AG08395 (cell line): ENCODE data around the gene SORCS2.

Experiments used
- DNase-seq: peaks from one replicate; pipeline ENCODE4 v3.0.0; 2012; ENCODE audit warnings: mixed read lengths, low spot score

The SORCS2 gene

DNA sequence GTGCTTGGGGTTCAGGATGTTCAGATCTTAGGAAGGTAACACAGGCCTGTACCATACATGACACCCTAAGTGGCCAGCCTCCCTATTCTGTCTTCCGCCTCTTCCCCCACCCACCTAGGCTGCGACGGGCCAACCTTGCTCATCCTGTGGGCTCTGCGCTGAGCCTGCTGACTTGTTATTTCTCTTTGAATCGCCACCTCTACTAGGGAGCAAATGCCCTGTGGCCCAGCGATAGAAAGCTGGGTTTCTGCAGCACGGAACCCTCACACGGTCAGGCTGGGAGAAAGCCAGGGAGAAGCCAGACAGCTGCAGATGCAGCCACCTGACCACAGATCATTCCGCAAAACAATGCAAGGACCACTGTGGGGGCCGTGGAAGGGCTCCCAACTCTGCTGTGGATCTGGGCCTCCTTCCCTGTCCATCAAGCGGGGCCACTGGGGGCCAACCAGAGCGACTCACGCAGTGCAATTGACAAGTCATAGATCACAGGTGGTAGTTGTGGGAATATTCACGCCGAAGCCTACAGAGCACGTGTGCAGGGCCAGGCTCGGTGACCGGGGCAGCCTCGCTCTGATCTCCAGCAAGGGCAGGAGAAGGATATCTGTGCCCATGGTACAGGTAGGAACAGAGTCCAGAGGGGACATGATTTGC, 519.8 kb downstream of the SORCS2 start:
- no peak for DNase-seq

DNA sequence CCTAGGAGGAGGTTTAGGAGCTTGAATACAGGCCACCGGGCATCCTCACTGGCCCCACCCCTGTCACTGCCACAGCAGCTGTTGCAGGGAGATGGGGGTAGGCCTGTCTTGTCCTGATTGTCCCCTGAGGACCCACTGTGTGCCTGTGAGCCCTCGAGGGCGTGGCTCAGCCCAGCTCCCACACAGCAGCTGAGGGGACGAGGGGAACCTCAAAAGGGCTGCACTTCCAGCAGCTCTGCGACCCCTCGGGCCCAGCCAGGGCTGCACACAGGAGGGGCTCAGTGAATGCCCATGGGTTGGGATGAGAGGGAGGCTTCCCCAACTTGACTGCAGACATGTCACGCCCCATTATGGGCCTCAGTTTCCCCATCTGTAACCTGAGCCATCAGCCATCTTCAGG, 521.4 kb downstream of the SORCS2 start:
- no peak for DNase-seq

DNA sequence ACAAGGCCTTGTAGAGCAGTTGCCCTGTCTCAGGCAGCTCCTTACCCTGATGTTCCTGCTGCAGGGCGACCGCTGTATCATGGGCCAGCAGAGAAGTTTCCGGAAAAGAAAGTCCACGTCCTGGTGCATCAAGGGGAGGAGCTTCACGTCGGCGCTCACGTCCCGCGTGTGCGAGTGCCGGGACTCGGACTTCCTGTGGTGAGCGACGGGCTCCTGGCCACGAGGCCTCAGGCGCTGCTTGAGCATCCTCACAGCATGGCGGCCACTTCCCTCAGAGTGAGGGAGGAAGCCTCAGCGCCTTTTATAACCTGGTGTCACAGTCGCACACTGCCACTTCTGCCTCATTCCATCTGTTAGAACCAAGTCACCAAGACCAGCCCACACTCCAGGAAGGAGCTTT, 521.8 kb downstream of the SORCS2 start:
- DNase-seq: no peak

DNA sequence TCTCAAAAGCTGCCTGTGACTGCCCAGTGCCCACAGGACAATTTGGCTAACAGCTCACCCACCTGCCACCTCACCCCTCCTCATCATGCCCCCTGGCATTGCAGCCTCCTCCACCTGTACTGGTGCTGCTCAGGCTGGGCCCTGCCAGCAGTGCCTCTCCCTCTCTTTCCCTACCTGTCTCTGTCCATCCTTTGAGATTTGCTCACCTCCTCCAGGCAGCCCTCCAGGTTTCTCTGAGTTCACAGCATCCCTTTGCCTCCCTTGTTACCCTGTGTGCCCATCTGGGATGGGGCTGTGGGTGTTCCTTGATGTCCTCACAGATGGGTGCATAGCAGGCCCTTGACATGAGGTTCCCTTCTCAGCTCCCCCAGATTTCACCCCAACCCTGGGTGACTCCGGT, 522.4 kb downstream of the SORCS2 start:
- no peak for DNase-seq

DNA sequence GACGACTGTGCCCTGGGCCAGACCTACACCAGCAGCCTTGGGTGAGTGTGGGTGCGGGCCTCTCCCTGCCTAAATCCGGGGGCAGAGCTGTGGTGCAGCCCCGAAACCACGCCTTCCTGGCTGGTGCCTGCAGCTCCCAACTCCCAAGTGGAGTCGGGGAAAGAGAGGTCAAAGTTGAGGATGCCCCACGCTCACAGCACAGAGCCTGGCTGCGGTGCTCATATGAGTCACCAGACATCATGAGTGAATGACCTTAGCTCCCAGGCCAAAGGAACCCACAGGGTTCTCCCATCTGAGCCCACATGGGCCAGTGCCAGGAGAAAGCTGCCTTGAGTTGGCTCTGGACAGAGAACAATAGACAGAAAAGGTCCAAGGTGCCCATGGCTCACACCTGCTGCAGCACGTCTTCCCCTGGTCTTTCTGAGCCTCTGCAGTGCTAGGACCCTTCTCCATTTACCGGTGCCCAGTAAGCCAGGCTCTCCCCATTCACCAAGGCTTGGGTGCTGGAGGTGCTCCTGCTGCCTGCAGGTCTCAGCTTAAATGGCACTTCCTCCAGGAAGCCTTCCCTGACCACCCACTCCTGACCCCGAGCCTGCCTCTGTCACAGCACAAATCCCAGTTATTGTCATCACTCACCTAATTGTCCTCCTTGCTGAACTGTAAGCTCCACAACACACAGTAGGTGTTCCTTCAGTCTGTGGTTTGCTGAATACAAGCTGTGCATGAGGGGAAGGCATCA, 523.1 kb downstream of the SORCS2 start:
- DNase-seq: no peak

DNA sequence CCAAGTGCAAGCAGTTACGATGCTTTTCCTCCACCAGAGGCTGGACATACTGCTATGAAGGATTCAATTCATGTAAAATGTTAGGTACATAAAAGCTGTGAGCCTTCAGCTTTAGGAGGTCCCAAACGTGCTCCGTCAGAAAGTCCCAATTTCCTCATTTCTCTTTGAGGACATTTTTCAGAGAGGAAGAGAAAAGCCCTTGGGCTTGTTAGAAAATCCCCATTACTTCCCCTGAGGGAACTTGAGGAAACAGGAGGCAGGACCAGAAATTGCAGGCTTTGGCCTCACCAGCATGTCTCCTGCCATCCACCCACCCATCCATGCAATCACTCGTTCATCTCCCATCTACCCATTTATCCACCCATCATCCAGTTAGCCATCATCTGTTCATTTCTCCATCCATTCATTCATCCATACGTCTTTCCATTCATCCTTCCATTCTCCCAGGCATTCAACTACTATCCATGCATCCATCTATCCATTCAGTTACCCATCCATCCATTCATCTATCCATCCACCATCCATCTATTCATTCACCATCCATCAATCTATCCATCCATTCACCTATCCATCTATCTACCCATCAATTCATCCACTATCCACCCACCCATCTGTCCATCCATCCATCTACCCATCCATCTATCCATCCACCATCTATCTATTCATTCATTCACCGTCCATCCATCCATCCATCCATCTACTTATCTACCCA, 523.8 kb downstream of the SORCS2 start:
- DNase-seq: no peak

DNA sequence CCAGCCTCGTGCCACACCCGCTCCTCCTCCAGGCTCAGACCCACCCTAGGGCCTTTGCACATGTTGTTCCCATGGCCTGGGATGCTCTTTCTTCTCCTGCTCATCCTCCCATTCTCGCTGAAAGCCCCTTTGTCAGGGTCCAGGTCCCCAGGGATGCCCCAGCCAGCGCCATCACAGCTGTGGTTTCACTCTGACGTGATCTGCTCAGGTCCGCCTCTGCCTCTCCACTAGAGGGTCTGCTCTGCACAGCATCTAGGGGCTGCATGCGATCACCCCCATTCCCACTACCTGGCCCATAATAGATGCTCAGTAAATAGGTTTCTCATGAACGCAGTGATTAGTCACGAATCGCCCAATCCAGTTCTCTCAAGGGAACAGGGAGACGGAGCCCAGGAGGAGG, 524.8 kb downstream of the SORCS2 start:
- no peak for DNase-seq

DNA sequence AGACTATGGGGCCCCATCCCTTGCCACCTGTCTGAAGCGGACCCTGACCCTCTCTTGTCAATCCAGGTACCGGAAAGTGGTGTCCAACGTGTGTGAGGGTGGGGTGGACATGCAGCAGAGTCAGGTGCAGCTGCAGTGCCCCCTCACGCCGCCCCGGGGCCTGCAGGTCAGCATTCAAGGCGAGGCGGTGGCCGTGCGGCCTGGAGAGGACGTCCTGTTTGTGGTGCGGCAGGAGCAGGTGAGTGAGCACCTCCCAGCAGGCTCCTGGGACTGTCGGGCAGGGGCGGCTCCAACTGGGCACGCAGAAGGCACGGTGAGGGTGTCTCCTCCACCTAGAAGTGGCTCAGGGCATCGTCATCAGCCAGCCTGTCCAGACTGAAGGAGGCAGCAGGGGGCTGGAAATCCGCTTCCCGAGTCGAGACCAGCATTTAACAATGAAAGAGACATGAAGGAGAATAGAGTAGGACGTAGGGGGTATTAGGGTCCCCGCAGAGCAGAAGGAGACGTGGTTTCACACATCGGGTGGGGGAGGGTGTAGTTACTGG, 525.7 kb downstream of the SORCS2 start:
- no peak for DNase-seq

DNA sequence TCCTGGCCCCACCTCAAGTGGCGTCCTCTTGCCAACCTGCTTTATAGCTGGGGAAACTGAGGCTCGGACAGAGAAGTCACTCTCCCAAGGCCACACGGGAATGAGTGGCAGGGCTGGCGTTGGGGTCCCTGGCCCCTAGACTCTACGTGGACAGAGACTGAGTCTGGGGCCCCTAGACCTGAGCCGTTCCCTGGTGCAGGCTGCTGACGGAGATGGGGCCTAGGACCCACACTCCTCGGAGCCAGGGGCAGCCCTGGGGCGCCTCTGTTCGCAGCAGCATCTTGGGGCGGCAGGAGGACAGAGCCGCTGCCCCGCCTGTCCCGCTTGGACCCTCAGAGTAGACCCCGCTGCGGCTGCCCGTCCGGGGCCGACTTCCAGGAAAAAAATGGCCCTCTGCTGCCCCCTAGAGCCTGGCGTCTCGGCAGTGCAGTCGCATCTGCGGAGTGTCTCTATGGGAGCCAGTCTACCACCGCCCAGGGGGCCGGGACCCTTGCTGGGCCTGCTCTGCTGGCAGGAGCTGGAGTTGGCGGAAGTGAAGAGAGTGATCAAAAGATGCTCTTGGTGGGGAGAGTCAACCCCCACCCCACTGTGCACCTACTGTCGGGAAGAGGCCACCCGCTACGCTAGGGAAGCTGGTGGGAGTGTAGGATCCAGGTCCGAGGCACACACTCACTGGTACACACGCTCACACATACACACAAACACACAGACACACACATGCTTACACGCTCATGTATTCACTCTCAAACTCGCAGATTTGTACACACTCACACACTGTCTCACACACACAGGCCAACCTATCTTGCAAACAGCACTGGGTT, 527.2 kb downstream of the SORCS2 start:
- peak; percentile 78 for DNase-seq

DNA sequence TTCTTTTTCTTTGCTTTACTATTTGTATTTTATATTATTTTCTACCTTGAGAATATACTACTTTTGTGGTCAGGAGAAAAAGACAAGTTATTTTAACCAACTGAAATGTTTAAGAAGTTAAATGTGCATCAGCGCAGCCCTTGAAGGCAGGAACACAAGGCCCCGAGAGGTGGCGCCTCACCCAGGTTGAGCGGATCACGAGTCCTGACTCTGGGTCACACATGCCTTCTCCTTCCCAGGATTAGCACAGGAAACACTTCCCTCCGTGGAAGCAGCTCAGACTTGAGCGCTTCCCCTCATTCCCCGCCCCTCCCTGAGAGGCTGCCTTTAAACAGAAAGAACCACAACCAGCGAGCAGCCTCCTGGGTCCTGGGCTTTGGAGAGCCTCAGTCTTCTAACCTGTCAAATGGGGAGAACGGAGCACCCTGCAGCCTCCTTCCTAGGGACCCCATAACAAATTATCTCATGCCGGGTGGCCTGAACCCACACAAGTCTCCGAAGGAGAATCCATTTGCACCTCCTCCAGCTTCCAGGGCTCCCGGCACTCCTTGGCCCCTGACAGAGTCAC, 529.7 kb downstream of the SORCS2 start:
- no peak for DNase-seq

DNA sequence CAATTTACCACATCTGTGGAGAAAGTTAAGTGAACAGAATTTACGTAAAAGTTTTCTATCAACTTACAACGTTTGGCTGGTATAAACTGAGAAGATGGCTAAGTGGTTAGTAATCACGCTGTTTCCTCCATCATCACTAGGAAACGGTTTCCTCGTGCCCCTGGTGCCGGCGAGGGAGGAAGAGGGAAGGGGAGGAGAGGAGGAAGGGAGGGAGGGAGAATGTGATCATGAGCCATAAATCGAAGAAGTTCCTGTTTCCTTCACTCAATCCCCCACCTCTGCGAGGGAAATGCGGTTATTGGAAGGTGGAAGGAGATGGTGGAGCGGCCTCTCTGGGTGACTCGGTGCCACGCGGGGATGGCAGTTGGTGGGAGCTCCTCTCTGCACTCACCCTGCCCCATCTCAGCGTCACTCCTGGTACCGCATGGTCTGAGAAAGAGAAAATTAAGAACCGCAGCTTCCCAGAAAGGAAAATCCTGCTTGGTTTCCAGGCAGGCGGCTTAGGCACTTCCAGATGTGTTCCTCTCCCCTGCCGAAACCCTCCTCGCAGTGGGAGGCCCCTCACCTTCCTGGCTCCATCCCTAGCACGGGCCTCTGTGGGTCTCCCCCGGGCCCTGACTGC, 530.5 kb downstream of the SORCS2 start:
- peak; percentile 34 for DNase-seq

DNA sequence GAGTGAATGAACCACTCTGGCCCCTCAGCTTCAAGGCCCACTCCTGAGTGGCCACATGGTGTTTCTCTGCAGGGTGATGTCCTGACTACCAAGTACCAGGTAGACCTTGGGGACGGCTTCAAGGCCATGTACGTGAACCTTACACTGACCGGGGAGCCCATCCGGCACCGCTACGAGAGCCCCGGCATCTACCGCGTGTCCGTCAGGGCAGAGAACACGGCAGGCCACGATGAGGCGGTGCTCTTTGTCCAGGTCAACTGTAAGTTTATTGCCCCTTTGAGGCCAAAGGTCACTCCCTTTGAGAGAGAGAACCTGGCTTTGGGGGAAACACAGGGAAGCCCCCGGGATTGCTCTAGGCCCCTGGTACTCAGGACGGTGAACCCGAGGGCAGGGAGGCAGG, 531.3 kb downstream of the SORCS2 start:
- no peak for DNase-seq

DNA sequence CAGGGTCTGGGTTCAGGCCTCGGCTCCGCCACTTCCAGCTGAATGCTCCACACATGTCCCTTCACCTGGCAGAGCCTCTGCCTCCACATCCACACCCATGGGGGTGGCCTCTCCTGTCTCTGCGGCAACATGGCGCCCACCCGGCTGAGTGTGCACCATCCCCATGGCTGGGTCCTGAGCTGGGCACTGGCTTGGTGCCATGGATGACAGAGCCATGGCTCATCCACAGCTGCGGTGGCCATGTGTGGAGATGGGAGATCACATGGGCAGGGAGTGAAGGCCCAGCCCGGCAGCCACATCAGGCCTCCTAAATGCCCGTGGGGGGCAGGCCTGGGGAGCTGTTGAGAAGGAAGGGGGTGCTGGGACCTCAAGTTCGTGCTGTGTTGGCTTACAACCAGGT, 533.6 kb downstream of the SORCS2 start:
- peak; percentile 71 for DNase-seq

DNA sequence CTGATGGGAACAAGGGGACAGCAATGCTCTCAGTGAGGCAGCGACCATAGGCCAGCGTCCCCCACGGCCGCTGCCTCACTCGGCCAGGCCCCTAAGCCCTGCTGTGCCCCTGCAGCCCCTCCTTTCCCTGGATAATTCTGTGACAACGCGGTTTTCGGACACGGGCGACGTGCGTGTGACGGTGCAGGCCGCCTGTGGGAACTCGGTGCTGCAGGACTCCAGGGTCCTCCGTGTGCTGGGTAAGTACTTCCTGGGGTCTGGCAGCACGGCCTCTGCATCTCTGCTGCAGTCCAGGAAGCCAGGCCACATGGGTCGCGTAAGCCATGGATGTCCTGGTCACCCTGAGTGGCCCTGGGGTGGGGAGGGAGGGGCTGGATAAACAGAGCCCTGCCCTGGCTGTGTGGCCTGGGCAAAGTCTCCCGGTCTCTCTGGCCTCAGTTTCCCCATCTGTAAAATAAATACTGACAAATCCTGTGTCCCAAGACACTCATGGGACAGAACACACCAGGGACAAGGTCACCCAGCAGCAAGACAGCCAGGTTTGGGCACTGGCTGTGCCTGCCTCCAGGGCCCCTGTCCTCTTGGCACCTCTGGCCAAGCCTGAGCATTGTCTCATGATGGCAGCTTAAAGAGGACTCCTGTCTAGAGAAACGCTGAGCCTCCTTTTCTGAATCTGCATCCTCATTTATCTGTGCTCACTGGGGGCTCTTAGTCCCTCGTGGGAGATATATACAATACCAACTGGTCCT, 534.5 kb downstream of the SORCS2 start:
- no peak for DNase-seq

DNA sequence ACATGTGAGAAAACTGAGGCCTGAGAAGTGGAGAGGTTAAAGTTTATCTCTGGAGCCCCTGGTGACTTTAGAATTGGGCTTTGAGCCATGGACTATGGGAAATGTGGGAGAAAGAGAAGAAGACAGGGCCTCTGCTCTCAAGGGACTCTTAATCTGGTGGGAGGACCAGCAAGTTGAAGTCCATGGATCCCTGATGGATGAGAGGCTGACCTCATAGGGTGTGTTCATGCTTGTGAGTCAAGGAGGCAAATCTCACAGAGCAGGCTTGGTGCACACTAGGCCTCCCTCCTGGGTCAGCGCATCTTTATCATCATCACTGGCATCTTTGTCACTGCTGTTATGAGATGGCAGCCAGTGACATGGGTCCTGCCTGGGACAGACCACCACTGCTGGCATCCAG, 535.4 kb downstream of the SORCS2 start:
- DNase-seq: peak; percentile 60

DNA sequence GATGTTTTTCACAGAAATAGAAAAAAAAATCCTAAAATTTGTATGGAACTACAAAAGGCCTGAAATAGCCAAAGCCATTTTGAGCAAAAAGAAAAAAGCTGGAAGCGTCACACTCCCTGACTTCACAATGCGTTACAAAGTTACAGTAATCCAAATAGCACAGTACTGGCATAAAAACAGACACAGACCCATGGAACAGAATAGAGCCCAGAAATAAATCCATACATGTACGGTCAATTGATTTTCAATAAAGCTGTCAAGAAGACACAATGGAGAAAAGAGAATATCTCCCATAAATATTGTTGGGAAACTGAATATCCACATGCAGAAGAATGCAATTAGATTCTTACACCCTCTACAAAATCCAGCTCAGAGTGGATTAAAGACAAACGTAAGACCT, 539.1 kb downstream of the SORCS2 start:
- DNase-seq: no peak

DNA sequence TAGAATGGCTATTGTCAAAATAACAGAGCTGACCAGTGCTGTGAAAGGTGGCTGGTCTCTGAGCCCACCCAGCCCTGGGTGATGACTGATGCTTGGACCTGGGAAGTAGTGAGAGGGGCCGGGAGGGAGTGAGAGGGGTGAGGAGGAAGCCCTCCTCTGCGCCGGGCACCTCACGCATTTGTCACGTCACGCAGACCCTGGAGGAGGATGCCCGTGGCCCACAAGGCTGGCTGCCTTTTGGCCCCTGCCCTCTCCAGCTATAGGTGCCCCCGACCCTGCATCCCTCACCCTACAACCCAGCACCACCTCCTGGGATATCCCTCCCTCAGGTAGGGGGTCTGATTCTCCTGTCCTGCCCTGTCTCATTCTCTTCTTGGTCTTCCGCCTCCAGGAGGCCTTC, 539.9 kb downstream of the SORCS2 start:
- no peak for DNase-seq

DNA sequence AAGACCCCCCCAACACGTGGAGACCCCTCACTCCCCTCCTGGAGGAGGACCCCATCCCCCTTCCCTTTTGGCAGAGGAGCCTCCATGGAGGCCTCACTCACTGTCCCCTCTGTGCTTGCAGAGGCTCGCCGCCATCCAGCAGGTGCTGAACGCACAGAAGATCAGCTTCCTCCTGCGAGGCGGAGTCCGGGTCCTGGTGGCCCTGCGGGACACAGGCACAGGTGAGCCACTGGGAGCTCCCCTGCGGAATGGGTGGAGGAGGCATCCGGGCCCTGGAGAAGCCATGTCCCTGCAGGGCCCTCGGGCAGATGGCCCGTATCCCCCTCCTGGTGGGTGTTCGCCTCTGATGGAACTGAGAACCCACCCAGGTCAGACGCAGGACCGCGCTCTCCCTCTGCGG, 540.9 kb downstream of the SORCS2 start:
- no peak for DNase-seq

DNA sequence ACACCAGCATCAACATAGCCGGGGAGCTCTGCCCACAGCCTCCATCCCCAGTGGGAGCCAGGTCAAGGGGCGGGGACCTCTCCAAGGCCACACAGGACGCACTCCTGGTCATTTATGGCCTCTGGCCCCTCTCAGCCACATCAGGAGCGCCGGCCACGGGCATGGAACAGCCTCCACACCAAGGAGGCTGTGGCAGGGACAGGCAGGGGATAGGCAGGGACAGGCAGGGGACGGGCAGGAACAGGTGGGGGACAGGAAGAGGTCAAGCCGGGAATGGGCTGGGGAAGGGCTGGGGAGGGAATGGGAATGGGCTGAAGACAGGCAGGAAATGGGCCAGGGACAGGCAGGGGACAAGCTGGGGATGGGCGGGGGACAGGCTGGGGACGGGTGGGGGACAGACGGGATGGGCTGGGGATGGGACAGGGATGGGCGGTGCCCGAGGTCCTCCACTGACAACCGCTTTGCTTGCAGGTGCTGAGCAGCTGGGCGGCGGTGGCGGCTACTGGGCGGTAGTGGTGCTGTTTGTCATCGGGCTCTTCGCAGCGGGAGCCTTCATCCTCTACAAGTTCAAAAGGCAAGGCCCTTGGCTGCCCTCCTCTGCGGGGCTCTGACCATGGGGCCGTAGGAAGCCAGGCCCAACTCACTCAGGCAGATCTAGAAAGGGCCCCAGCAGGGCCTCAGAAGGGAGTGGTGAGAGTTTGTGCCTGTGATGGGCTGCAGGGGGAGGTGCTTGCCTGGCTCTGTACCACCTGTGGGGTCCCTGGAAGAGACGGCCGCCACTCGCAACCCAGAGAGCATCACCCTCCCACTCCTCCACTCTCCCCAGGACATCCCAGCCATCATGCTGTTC, 541.7 kb downstream of the SORCS2 start:
- no peak for DNase-seq
